GM19463 (cell line): Measurements from ENCODE around the gene FRMPD2.
"Not testable (repeated sequence)": the region's sequence is repeated elsewhere in the genome, so short reads cannot be mapped to it uniquely, and the experiment has no call there.

Experiments
- ATAC-seq: cut with Tn5 transposase; IDR thresholded peaks from one replicate; pipeline ENCODE4 v1.9.1; 2021; ENCODE audit warnings: mild to moderate bottlenecking, moderate library complexity; ENCODE audit not compliant: unreplicated experiment

Gene FRMPD2

GRCh38 chr10:48235501-48235900, 39.0 kb downstream of the FRMPD2 start:
- no peak for ATAC-seq

- ATAC-seq = no peak
Observed at GRCh38 chr10:48234787-48235186, 39.7 kb downstream of the FRMPD2 start.

GRCh38 chr10:48234295-48234694, 40.2 kb downstream of the FRMPD2 start:
- ATAC-seq = no peak

GRCh38 chr10:48233559-48234005, 40.9 kb downstream of the FRMPD2 start:
- ATAC-seq = no peak

GRCh38 chr10:48232717-48233447, 41.6 kb downstream of the FRMPD2 start:
- no peak for ATAC-seq

- peak; percentile 72 for ATAC-seq
Observed at GRCh38 chr10:48231699-48232315, 42.7 kb downstream of the FRMPD2 start.

GRCh38 chr10:48231178-48231577, 43.3 kb downstream of the FRMPD2 start:
- peak; percentile 64 for ATAC-seq

- no peak for ATAC-seq
Observed at GRCh38 chr10:48227213-48227612, 47.3 kb downstream of the FRMPD2 start.

- no peak for ATAC-seq
Observed at GRCh38 chr10:48224979-48225560, 49.4 kb downstream of the FRMPD2 start.

- no peak for ATAC-seq
Observed at GRCh38 chr10:48224296-48224695, 50.2 kb downstream of the FRMPD2 start.

- no peak for ATAC-seq
Observed at GRCh38 chr10:48221814-48222213, 52.7 kb downstream of the FRMPD2 start.

- ATAC-seq = not testable (repeated sequence)
Observed at GRCh38 chr10:48221031-48221430, 53.5 kb downstream of the FRMPD2 start.

GRCh38 chr10:48219194-48219593, 55.3 kb downstream of the FRMPD2 start:
- no peak for ATAC-seq

- ATAC-seq = no peak
Observed at GRCh38 chr10:48216744-48217143, 57.8 kb downstream of the FRMPD2 start.

- no peak for ATAC-seq
Observed at GRCh38 chr10:48216204-48216505, 58.3 kb downstream of the FRMPD2 start.

- peak; percentile 56 for ATAC-seq
Observed at GRCh38 chr10:48215486-48216203, 58.9 kb downstream of the FRMPD2 start.

- ATAC-seq = no peak
Observed at GRCh38 chr10:48214716-48215485, 59.6 kb downstream of the FRMPD2 start.

- ATAC-seq = no peak
Observed at GRCh38 chr10:48213047-48213446, 61.4 kb downstream of the FRMPD2 start.

- ATAC-seq = no peak
Observed at GRCh38 chr10:48211777-48212176, 62.7 kb downstream of the FRMPD2 start.

- no peak for ATAC-seq
Observed at GRCh38 chr10:48210966-48211365, 63.5 kb downstream of the FRMPD2 start.

GRCh38 chr10:48210391-48210790, 64.1 kb downstream of the FRMPD2 start:
- ATAC-seq = no peak
